NCI-H1092 (cell line): ENCODE measurements around the gene GALNT18.
A peak's percentile ranks its signal among the peaks of the same experiment; 100 is the strongest.
"Not testable (repeated sequence)": the region's sequence is repeated elsewhere in the genome, so short reads cannot be mapped to it uniquely, and the experiment has no call there.

Source experiments
- DNase-seq: peaks from one replicate; lab custom pipeline; 2025; lab: John Stamatoyannopoulos, UW

The GALNT18 gene

GRCh38 chr11:11387622-11388305, 234.0 kb downstream of the GALNT18 start:
- DNase-seq: no peak

- DNase-seq: no peak
These were observed 234.6 kb downstream of the GALNT18 start for GRCh38 chr11:11387207-11387606.

GRCh38 chr11:11384829-11385228, 237.0 kb downstream of the GALNT18 start:
- DNase-seq: no peak

- DNase-seq: no peak
These were observed 237.8 kb downstream of the GALNT18 start for GRCh38 chr11:11383995-11384394.

- DNase-seq: peak; percentile 31
These were observed 238.8 kb downstream of the GALNT18 start for GRCh38 chr11:11382858-11383532.

- no peak for DNase-seq
These were observed 240.2 kb downstream of the GALNT18 start for GRCh38 chr11:11381471-11382105.

GRCh38 chr11:11380883-11381282, 240.9 kb downstream of the GALNT18 start:
- DNase-seq: no peak

- no peak for DNase-seq
These were observed 241.5 kb downstream of the GALNT18 start for GRCh38 chr11:11380340-11380739.

GRCh38 chr11:11379661-11380060, 242.1 kb downstream of the GALNT18 start:
- no peak for DNase-seq

- DNase-seq: no peak
These were observed 243.4 kb downstream of the GALNT18 start for GRCh38 chr11:11378184-11378940.

- no peak for DNase-seq
These were observed 247.3 kb downstream of the GALNT18 start for GRCh38 chr11:11374358-11375148.

GRCh38 chr11:11373934-11374333, 247.9 kb downstream of the GALNT18 start:
- DNase-seq: no peak

- no peak for DNase-seq
These were observed 249.3 kb downstream of the GALNT18 start for GRCh38 chr11:11372461-11372860.

- no peak for DNase-seq
These were observed 250.9 kb downstream of the GALNT18 start for GRCh38 chr11:11370962-11371303.

GRCh38 chr11:11370255-11370961, 251.4 kb downstream of the GALNT18 start:
- DNase-seq: no peak

- no peak for DNase-seq
These were observed 255.0 kb downstream of the GALNT18 start for GRCh38 chr11:11366793-11367192.

GRCh38 chr11:11363674-11364073, 258.1 kb downstream of the GALNT18 start:
- DNase-seq: no peak

GRCh38 chr11:11359611-11360010, 262.2 kb downstream of the GALNT18 start:
- no peak for DNase-seq

- DNase-seq: no peak
These were observed 265.0 kb downstream of the GALNT18 start for GRCh38 chr11:11356842-11357241.

- DNase-seq: not testable (repeated sequence)
These were observed 268.9 kb downstream of the GALNT18 start, which contains the start of gene CSNK2A3 for GRCh38 chr11:11352878-11353277. CSNK2A3 (minus strand) TSS chr11:11353250; CDS start chr11:11353119, 131 bp downstream.

- not testable (repeated sequence) for DNase-seq
These were observed 270.0 kb downstream of the GALNT18 start for GRCh38 chr11:11351851-11352250.
